HG02943 (cell line): ENCODE results near the gene RPS15.

Source experiments
- ATAC-seq: cut with Tn5 transposase; IDR thresholded peaks from one replicate; pipeline ENCODE4 v1.9.1; 2021; ENCODE audit warnings: mild to moderate bottlenecking, low read depth, moderate library complexity; ENCODE audit not compliant: unreplicated experiment

RPS15 gene

DNA sequence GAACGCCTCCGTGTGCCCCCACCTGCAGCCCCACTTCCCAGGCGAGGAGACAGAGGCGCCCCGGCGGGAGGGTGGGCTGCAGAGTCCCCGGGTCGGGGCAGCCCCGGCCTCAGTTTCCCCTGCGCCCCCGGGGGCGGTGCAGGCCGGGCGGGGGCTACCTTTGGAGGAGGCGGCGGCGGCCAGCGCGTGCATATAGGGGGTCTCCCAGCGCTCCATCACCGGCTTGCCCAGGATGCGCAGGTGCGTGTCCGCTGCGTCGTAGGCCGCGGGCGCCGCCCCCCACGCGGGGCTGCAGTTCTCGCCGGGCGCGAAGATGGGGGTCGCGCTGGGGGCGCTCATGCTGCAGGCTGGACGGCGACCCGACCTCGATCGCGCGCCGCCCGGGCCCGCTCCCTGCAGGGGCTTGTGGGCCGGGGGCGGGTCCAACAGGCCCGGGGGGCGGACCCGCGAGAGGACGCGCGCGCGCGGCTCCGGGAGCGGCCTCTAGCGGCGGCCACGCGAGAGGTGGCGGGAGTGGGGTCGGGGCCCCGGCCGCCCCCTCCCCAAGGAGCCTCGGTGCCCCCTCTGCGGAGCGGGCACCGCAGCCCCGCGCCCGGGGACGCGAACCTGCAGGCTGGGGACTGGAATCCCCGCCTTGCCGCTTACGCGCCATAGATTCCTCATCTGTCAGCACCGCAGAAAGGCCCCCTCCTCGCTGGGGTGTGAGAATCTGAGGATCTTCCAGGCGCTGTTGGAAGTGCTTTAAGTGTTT is 36.9 kb upstream of the RPS15 start, which contains the start of gene GAMT:
GAMT (minus strand) TSS at position 405 of the 751 bp plus-strand sequence; CDS start at position 339, 66 bp downstream.
- ATAC-seq: no peak

DNA sequence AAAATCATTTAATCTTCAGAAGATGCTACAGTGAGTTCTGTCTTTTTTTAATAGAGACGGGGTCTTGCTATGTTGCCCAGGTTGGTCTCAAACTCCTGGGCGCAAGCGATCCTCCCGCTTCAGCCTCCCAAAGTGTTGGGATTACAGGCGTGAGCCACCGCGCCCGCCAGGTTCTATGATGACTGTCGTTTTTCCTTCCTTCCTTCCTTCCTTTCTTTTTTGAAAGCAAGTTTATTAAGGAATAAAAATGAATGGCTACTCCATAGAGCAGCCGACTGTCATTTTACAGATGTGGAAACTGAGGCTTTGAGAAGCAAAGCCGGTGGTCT is 36.3 kb upstream of the RPS15 start:
- ATAC-seq: no peak

DNA sequence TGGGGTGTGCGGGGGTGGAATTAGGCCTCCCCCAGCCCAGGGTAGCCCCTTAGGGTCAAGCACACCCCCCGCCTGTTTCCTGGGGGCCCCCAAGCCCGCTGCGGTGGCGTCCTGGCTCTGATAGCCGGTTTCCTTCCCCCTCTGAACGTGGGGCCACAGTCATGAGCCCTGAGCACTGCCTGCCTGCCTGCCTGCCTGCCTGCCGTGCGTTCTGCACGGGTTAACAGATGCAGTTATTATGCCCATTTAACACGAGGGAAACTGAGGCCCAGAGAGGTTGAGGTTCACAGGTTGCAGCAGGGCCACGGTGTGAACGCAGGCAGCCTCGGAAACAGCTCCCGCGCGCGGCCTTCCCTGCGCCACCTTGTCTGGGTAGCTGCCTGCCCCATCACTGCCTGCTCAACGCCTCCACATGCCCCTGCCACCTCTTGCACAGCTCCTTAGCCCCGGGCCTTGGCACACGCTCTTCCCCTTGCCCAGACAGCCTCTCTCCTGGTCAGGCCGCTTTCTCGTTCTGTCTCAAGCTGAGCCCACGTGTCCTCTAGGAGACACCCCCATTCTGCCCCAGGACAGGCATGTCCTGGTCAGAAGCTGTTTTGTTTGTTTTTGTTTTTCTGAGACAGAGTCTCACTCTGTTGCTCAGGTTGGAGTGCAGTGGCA is 35.7 kb upstream of the RPS15 start:
- ATAC-seq: no peak

DNA sequence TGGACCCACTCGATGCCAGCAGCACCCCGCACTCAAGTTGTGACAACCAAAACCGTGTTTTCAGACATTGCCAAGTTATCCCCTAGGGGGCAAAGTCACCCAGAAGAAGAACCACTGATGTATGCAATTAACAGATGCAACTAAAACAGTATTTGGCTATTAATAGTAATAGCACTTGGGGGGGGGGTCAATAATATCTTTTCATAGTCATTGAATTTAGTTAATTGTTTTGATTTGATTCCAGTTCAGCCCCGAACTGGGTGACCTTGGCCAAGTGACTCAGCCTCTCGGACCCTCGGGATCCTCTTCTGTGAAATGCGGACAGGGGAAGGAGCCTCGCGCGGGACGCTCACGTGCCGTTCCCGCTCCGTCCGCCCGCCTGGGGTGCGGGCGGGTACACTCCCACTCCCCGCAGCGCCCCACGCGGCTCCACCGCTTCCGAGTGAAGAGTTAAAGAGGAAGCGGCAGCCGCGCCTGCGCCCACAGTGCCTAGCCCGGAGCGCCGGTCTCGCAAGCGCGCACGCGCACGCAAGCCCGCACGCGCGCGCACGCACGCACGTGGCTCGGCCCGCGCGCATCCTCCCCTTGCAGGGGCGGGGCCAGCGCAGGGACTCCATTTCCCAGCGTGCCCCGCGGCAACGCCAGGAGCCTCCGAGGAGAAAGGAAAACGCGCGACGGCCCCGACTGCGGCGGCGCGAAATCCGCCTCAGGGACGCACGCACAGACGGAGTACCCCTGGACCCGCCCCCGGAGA is 31.2 kb upstream of the RPS15 start:
- peak; percentile 72 for ATAC-seq

DNA sequence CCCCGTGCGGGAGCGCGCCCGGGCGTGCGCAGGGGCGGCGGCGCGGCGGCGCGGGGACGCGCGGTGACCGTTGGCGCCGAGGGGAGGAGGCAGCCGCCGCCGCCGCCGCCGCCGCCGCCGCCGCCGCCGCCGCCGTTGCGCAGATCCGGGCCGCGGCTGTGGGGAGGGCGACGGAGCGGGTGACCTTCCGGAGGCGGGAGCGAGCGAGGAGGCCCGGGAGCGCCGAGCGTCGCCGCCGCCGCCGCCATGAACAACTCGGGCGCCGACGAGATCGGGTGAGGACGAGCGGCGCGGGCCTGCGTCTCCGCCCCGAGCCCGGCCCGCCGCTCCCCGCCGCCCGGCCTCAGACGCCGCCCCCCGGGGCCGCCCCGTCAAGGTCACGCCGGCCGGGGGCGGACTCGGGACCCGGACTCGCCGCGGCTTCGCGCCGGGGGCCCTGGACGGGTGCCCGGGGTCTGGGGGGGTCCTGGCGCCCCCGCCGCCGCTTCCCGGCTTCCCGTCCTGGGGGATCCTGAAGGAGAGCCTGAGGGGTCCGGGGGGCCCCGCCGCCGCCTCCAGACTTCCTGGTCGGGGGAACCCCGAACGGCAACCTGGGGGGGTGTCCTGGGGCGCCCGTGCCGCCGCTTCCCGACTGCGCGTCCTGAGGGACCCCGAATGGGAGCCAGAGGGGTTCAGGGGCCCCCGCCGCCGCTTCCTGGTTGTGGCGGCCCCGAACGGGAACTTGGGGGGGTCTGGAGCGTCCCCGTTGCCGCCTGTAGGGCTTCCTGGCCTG is 30.5 kb upstream of the RPS15 start, which contains the start of gene DAZAP1:
DAZAP1 (plus strand) TSS at position 59 of the 772 bp plus-strand sequence; CDS start at position 247, 188 bp downstream.
- peak; percentile 12 for ATAC-seq

DNA sequence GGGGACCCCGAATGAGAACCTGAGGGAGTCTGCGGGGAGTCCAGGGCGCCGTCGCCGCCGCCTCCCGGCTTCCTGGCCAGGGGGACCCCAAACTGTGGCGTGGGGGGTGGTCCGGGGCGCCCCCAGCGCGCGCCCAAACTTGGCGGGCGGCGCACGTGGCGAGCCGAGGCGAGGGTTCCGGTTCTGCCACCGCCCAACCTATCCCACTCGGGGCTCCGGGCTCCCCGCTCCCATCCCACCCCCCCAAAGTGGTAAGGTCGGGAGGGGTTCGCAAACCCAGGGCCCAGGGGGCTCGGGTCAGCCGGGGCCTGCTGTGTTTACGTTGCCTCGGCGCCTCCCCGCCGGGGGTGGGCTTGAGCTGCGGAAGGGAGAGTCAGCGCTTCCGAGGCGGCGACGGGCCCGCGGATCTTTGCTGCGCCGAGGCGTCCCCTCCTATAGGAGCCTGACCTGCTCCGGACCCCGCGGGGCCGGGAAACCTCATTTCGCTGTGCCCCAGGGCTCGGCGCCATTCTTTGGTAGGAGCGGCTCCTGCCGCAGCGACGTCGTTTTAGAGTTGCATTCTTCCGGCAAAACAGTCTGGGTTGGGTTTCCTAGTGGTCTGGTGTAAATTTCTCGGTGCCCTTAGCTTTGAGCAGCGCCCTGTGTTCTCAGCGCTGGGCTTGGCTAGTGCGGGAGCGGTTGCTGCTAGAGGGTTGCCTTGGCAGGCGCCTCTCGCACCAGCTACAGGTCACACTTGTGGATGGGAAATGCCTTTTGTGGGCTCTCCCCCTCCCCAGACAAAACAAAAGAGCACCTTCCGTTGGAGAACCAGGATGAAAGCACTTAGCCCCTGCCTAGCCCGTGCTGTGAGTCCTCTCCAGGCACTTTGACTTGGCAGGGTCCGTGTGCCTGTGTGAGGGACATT is 29.6 kb upstream of the RPS15 start:
- peak; percentile 4 for ATAC-seq

DNA sequence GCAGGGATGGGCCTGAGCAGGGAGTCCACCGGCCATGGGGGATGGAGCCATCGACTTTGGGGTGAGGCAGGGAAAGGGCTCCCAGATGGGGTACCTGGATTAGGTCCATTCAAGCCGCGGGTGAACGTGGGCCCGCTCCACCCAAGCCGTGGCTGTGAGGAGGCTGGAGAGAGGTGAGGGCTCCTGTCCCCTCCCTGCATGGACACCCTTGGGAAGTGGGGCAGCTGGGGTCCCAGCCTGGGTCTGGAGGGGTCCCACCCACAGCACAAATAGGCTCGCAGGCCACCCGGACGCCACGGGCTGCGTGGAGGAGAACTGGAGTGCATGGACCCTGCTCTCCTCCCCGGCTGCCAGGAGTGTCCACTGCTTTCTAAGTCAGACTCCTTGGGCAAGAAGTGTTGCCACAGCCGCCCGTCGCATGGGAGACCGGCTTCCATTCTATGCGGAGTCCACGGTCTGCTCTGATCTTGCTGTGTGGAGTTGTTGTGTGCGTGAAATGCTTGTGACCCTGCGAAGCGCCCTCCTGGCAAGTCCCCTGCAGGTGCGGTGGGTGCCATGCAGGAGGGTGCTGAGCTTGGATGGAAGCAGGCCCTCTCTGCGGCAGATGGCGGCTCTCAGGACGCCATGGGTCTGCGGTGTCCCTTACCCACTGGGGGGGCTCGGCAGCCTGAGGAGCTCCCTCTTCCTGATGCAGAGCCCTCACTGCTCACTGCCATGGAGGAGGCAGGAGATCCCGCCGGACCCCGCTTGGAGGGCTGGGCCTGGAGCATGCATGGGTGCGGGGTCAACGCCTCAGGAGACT is 28.8 kb upstream of the RPS15 start:
- ATAC-seq: no peak

DNA sequence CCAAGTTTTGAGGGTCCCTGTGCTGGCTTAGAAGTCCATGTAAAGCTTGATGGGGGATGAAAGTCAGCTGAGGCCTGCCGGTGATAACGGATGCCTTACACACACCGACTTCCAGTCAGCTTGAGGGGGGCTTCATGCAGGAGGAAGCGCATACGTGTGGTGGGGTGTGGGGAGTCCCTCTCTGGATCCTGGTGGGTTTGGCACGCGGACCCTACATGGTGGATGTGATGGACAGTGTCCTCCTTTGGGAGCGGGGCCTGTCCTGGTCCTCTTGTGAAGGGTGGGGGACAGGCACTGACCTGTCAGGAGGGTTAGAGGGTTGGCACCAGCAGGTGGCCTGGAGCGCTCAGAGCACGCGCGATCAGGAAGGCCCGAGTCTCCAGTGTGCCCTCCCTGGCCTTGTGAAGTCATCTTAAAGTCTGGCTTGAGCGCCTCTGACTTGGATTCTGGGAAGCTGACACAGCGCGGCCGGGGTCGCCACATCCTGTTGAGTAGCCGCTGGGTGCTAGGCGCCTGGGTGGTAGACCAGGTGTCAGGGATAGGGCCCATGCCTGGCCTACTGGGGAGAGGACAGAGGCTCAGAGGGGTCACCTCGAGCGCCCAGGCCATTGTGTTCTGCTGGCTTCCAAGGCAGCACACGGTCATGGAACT is 27.9 kb upstream of the RPS15 start:
- no peak for ATAC-seq

DNA sequence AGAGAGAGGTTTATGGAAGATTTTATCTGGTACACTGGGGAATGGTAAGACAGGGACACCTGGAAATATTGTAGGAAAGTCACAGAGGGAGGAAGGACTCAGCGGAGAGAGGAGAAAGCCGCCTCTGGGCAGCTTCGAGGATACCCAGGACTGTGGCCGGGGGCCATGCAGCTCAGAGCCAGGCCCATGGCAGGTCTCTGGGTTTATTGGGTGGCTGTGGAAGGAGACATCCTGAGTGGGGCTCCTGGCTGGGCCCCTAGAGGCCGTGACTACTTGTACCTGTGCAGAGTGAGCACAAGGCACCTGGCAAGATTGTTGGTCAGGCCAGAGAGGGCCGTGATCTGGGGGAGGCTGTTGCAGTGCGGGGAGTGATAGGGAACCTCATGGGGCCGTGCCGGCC is 27.4 kb upstream of the RPS15 start:
- ATAC-seq: no peak

DNA sequence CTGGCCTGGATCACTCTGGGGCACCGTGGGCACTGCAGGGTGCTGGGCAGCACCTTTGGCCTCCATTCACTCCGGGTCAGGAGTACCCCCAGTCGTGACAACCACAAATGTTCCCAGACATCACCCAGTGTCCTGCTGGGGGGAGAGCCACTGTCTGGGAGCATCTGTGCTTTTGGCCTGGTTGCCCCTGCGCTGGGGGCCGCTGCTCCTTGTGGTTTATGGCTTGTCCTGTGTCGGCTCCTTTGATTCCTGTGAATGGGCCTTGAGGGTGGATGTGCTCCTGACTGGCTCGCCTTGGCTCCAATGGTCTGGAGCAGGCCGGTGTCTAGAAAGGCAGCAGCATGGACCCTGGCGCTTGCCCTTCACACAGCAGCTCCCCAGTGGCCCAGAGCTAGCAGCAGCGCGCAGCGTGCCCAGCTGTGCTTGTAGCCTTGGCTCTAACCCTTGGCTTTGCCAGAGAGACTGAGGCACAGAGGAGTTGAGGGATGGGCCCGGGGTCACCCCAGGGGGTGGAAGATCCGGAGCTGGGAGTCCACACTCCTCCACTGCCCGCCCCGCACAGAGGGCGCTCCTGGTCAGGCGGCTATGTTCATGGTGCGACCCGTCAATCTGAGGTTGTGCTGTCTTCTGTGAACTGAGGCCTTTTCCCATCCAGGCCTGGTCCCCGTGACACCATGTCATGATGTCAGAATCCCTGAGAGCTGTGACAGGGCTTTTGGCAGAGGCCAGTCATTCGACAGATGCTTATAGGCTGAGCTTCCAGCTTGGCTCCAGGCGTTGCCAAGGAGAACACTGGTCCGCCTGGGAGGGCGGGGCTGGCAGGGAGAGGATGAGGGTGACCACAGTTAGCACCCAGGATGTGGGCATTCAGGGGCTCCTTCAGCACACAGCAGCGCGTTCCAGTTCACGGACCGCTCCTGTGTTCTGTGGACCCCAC is 26.7 kb upstream of the RPS15 start:
- ATAC-seq: no peak

DNA sequence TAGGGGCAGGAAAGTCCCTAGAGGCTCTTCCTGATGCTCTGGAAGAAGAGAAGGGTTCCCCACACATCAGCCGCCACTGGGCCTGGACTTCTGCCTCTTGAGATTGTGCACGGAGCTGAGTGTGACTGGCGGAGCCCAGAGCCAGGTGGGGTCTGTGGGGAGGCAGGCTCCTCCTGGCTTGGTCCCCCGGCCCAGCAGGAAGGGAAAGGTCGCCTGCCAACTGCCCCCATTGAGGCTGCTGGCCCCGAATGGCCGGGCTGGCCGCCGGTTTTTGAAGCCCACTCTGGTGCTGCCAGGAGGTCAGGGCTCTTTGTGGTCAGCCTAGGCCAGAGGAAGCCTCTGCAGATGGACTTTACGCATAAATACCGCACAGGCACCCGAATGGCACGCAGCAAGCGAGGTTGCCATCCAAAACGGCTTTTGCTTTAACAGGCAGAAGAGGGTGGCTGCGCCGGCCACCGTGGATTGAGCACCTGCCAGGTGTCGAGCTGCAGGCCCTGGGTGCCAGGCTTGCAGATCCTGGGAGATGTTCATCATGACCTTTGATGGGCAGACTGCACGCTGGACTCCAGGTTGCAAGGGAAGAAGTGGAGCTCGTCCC is 25.8 kb upstream of the RPS15 start:
- ATAC-seq: no peak

DNA sequence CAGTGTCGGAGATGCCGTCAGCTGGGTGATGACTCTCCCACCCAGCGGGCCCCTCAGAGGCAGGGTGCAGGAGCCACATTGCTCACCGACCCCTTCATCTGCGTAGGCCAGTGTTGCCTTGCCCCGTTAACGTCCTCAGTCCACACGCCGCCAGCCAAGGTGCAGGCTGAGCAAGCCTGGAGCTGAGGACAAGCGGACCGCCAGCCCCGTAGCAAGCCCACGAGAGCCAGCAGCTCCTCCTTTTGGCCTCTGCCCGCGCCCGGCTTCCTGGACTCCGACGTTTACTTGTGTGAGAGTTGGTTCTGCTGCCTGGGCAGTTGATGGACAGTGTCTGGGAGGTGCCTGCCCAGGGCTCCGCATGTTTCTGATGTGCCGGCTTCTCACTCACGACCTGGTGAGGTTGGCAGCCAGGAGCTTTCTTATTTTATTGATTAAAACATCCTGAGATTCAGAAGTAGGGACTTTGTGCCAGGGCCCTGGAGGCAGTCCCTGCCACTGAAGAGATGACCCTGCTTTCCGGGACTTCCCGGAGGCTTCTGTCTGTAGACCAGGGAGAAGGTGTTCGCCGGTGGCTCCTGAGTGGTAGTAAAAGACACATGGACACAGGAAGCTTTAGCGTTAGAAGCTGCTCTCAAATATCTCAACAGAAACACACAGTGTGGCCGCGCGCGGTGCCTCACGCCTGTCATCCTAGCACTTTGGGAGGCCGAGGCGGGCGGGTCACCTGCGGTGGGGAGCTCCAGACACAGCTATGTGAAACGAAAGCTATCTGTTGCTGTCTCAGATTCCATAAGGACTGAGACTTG is 25.0 kb upstream of the RPS15 start:
- ATAC-seq: no peak

DNA sequence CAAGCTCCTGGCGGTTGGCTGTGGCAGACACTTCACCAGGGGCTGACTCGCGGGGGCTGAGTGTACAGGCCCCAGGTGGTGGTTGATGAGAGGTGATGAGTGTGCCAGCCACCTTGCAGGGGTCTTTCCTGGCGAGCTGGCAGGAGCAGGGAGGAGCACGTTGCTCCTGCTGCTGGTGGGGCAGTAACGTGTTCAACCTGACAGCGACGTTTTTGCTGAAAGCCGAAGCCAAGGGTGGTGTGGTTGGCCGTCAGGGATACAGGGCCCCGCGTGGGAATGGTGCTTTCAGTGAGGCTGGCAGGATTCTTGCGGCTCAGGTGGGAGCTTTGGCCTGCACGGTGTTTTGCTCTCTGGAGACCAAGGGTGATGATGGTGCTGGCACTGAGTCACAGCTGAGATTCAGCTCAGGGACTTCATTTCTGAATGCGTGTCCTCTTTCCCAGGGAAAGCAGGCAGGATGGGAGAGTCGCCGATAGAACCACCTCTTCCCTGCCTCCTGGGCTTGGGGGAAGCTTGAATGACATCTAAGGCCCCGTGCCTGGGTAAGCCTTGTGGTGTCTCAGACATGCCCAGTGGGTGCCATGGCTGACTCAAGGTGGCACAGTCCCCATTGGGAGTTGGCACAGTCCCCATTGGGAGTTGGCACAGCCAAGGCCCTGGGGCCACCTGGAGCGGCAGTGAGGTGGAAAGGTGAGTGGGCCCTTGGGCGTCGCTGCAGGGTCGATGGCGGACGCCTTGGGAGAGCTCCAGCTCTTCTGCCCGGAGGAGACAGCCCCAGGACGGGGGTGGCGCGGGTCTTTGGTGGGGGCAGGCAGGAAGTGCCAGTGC is 22.0 kb upstream of the RPS15 start:
- ATAC-seq: no peak

DNA sequence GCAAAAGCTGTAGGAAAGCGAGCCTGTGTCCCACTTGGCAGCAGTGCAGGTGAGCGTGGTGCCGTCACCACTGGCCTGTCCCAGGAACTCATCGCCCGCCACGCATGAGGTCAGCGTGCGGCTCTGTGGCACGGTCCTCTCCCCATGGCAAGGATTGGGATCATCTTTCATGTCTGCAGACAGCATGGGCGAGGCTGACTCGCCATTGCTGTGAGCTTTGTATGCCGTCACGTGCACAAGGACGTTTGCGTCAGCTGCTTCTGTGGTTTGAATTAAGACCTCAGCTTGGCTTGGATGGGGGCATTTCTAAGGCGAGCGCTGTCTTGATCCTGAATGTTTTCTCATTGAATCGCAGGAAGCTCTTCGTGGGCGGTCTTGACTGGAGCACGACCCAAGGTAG is 21.1 kb upstream of the RPS15 start:
- no peak for ATAC-seq
